OCI-LY1 (cell line): Measurements from ENCODE around the gene OPN5.

Source experiments
- H2AFZ ChIP-seq: fragments of 200-600 bp; sonication (generic), shearing (Covaris generic); 2 replicates; pipeline ENCODE4 v1.6.0; 2014; ENCODE audit warnings: antibody characterized with exemption, mild to moderate bottlenecking, low read length
- H3F3A ChIP-seq: fragments of 200-600 bp; sonication (generic), shearing (Covaris generic); 2 replicates; pipeline ENCODE4 v1.6.0; 2014; ENCODE audit warnings: mild to moderate bottlenecking, antibody characterized with exemption, low read length, moderate library complexity; ENCODE audit not compliant: insufficient read depth
- H3K27ac ChIP-seq: fragments of 200-600 bp; sonication (generic); 2 replicates; pipeline ENCODE4 v1.5.1; 2014; ENCODE audit warnings: low read length, mixed run types, mild to moderate bottlenecking, low read depth; ENCODE audit not compliant: poor library complexity, severe bottlenecking
- H3K27me3 ChIP-seq: fragments of 200-600 bp; sonication (generic); 2 replicates; pipeline ENCODE4 v1.6.0; 2014; ENCODE audit warnings: antibody characterized with exemption, mild to moderate bottlenecking, low read length, moderate library complexity; ENCODE audit not compliant: insufficient read depth
- H3K36me3 ChIP-seq: fragments of 200-600 bp; sonication (generic); 2 replicates; pipeline ENCODE4 v1.6.1; 2014; ENCODE audit warnings: mild to moderate bottlenecking, antibody characterized with exemption, low read length, moderate library complexity, mixed read lengths; ENCODE audit not compliant: insufficient read depth
- H3K4me1 ChIP-seq: fragments of 200-600 bp; sonication (generic); 2 replicates; pipeline ENCODE4 v1.5.1; 2014; ENCODE audit warnings: mild to moderate bottlenecking, low read length, moderate library complexity; ENCODE audit not compliant: insufficient read depth, severe bottlenecking
- H3K4me2 ChIP-seq: fragments of 200-600 bp; sonication (generic), shearing (Covaris generic); 2 replicates; pipeline ENCODE4 v1.6.1; 2014; ENCODE audit warnings: low read length
- H3K4me3 ChIP-seq: fragments of 200-600 bp; sonication (generic); 2 replicates; pipeline ENCODE4 v1.5.1; 2014; ENCODE audit warnings: low read length, low read depth, mild to moderate bottlenecking, mixed read lengths; ENCODE audit not compliant: poor library complexity, severe bottlenecking
- H3K79me2 ChIP-seq: fragments of 200-600 bp; shearing (Covaris generic); 2 replicates; pipeline ENCODE4 v1.6.1; 2016; ENCODE audit warnings: mixed run types, low read length, mixed read lengths; ENCODE audit not compliant: insufficient read depth
- H3K9ac ChIP-seq: fragments of 200-600 bp; sonication (generic), shearing (Covaris generic); 2 replicates; pipeline ENCODE4 v1.6.1; 2014; ENCODE audit warnings: mild to moderate bottlenecking, low read length, mixed read lengths
- H3K9me2 ChIP-seq: fragments of 200-600 bp; sonication (generic), shearing (Covaris generic); 2 replicates; pipeline ENCODE4 v1.6.1; 2014; ENCODE audit warnings: low read depth, mild to moderate bottlenecking, low read length, mixed read lengths
- H3K9me3 ChIP-seq: fragments of 200-600 bp; shearing (Covaris generic); 2 replicates; pipeline ENCODE4 v1.6.1; 2014; ENCODE audit warnings: low read length, mixed read lengths
- H4K20me1 ChIP-seq: fragments of 200-600 bp; sonication (generic), shearing (Covaris generic); 2 replicates; pipeline ENCODE4 v1.6.0; 2016; ENCODE audit warnings: mild to moderate bottlenecking, low read length; ENCODE audit not compliant: insufficient read depth
- CTCF ChIP-seq: fragments of 200-600 bp; sonication (generic), shearing (Covaris generic); IDR thresholded peaks from 2 replicates; pipeline ENCODE4 v1.5.1; 2017; ENCODE audit warnings: mild to moderate bottlenecking, antibody characterized with exemption, low read length, moderate library complexity, mixed read lengths
- EZH2 ChIP-seq: fragments of 200-600 bp; sonication (generic), shearing (Covaris generic); IDR thresholded peaks from 2 replicates; pipeline ENCODE4 v1.8.0; 2017; ENCODE audit warnings: borderline replicate concordance, mixed run types, mild to moderate bottlenecking, antibody characterized with exemption, low read length, moderate library complexity, mixed read lengths

OPN5 gene

DNA sequence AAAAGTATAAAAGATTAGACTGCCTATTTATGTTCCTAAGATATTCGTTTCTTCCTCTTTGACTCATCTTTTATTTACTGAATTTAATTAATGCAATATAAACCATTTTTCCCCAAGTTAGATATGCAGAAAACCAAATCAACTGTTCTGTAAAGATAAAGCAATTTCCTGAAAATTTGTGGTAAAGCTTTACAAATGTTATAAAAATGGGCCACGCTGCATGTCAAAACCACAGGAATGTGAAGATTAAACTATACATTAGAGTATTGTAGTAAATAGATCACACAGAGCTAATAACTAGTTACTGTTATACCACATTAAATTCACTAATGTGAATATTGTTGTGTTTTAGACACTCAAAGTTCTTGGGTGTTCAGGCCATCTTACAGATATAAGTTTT, 83.4 kb downstream of the OPN5 start:
- Histone ChIP-seq H3K36me3 (no peaks in the 10 kb centered on the region), H3K4me3 (no peak overlapping the region), H4K20me1 (no peaks in the 10 kb centered on the region), H3K4me1 (no peaks in the 10 kb centered on the region), H3K27ac (no peak overlapping the region), H3K27me3 (no peaks in the 10 kb centered on the region), H2AFZ (no peak overlapping the region), H3K79me2 (no peaks in the 10 kb centered on the region), H3K9me3 (no peaks in the 10 kb centered on the region), H3F3A (no peaks in the 10 kb centered on the region), H3K9ac (no peak overlapping the region), H3K4me2 (no peak overlapping the region), H3K9me2 (no peaks in the 10 kb centered on the region)
- no peak for TF ChIP-seq CTCF
- TF ChIP-seq EZH2: no peak

- TF ChIP-seq EZH2 (no peak), CTCF (no peak)
- no peaks in the 10 kb centered on the region for H3F3A ChIP-seq
- H3K27me3 ChIP-seq: no peaks in the 10 kb centered on the region
- no peaks in the 10 kb centered on the region for H3K9me2 ChIP-seq
- no peaks in the 10 kb centered on the region for H4K20me1 ChIP-seq
- H3K9ac ChIP-seq: no peak overlapping the region
- no peaks in the 10 kb centered on the region for H3K36me3 ChIP-seq
- no peak overlapping the region for H3K27ac ChIP-seq
- no peak overlapping the region for H2AFZ ChIP-seq
- H3K4me2 ChIP-seq: no peak overlapping the region
- no peaks in the 10 kb centered on the region for H3K79me2 ChIP-seq
- no peaks in the 10 kb centered on the region for H3K9me3 ChIP-seq
- no peaks in the 10 kb centered on the region for H3K4me1 ChIP-seq
- H3K4me3 ChIP-seq: no peak overlapping the region
These were observed 93.8 kb downstream of the OPN5 start for GRCh38 chr6:47875593-47875992.
